IMR-90 (cell line): Measurements from ENCODE around the gene ZNF350.

Experiments
- BHLHE40 ChIP-seq: fragments of 150-350 bp; IDR thresholded peaks from 2 replicates; pipeline ENCODE4 v1.6.1; 2016; ENCODE audit warnings: mild to moderate bottlenecking, low read depth, low read length
- CEBPB ChIP-seq: IDR thresholded peaks from 2 replicates; pipeline ENCODE4 v1.6.1; 2012; ENCODE audit warnings: low read depth, low read length, improper control_type of control experiment
- CHD1 ChIP-seq: IDR thresholded peaks from 2 replicates; pipeline ENCODE4 v1.6.1; 2012; ENCODE audit warnings: low read depth, low read length, improper control_type of control experiment
- CTCF ChIP-seq: conservative IDR thresholded peaks from 2 replicates; pipeline ENCODE4 v1.5.1; 2012; ENCODE audit warnings: mild to moderate bottlenecking, low read depth, low read length, improper control_type of control experiment
- ELK1 ChIP-seq: fragments of 150-350 bp; IDR thresholded peaks from 2 replicates; pipeline ENCODE4 v1.6.1; 2016; ENCODE audit warnings: low read depth, mild to moderate bottlenecking, low read length, moderate library complexity, borderline replicate concordance
- FOS ChIP-seq: fragments of 150-350 bp; IDR thresholded peaks from 2 replicates; pipeline ENCODE4 v1.6.1; 2016; ENCODE audit warnings: low read depth, low read length
- NFE2L2 ChIP-seq: fragments of 150-350 bp; IDR thresholded peaks from 2 replicates; pipeline ENCODE4 v1.6.1; 2016; ENCODE audit warnings: low read depth, mild to moderate bottlenecking, low read length
- POLR2A ChIP-seq: IDR thresholded peaks from 2 replicates; pipeline ENCODE4 v1.6.1; 2012; ENCODE audit warnings: mild to moderate bottlenecking, low read depth, low read length
- RAD21 ChIP-seq: IDR thresholded peaks from 2 replicates; pipeline ENCODE4 v1.6.1; 2012; ENCODE audit warnings: low read length, improper control_type of control experiment
- RCOR1 ChIP-seq: IDR thresholded peaks from 2 replicates; pipeline ENCODE4 v1.6.1; 2012; ENCODE audit warnings: mild to moderate bottlenecking, low read length, improper control_type of control experiment; ENCODE audit not compliant: insufficient replicate concordance
- RFX5 ChIP-seq: IDR thresholded peaks from 2 replicates; pipeline ENCODE4 v1.8.0; 2012; ENCODE audit warnings: low read depth, mild to moderate bottlenecking, low read length, moderate library complexity
- SMC3 ChIP-seq: fragments of 150-350 bp; IDR thresholded peaks from 2 replicates; pipeline ENCODE4 v1.6.1; 2016; ENCODE audit warnings: low read depth, mild to moderate bottlenecking, antibody characterized with exemption, low read length, moderate library complexity
- USF2 ChIP-seq: fragments of 150-350 bp; IDR thresholded peaks from 2 replicates; pipeline ENCODE4 v1.6.1; 2017; ENCODE audit warnings: mild to moderate bottlenecking, antibody characterized with exemption, low read length, low read depth

- no peak for TF ChIP-seq CTCF
- no peak for TF ChIP-seq CEBPB
- TF ChIP-seq POLR2A = no peak
- TF ChIP-seq RFX5 = no peak
- no peak for TF ChIP-seq RCOR1
- TF ChIP-seq ELK1 = no peak
- TF ChIP-seq CHD1 = no peak
- TF ChIP-seq FOS = no peak
- TF ChIP-seq RAD21 = no peak
- TF ChIP-seq USF2 = no peak
- TF ChIP-seq BHLHE40 = no peak
- TF ChIP-seq SMC3 = no peak
- no peak for TF ChIP-seq NFE2L2
Observed at GRCh38 chr19:52028780-52029123, 42.1 kb upstream of the ZNF350 start.
